H9 (cell line): Measurements from ENCODE around the gene BAAT. TPM values are rescaled to one million over a fixed set of nuclear protein-coding genes. Genes with fewer than 3 reads are reported as not detected.

Experiments used
- DNase-seq: peaks from one replicate; pipeline ENCODE4 v3.0.0-alpha.2; 2017
- H2AFZ ChIP-seq: one replicate; pipeline ENCODE4 v1.6.1; 2013; ENCODE audit warnings: mild to moderate bottlenecking, low read length, control low read depth, moderate library complexity
- H2AK5ac ChIP-seq: 2 replicates; pipeline ENCODE4 v1.6.1; 2013; ENCODE audit warnings: low read length, control low read depth, mixed read lengths; ENCODE audit not compliant: insufficient read length
- H2BK120ac ChIP-seq: one replicate; pipeline ENCODE4 v1.6.1; 2013; ENCODE audit warnings: low read depth, mild to moderate bottlenecking, low read length, control low read depth, inconsistent platforms; ENCODE audit not compliant: poor library complexity, severe bottlenecking
- H2BK12ac ChIP-seq: 2 replicates; pipeline ENCODE4 v1.6.1; 2013; ENCODE audit warnings: low read length, control low read depth, mixed read lengths, low read depth; ENCODE audit not compliant: insufficient read length
- H2BK15ac ChIP-seq: 2 replicates; pipeline ENCODE4 v1.6.1; 2013; ENCODE audit warnings: low read depth, low read length, control low read depth
- H2BK20ac ChIP-seq: one replicate; pipeline ENCODE4 v1.6.1; 2013; ENCODE audit warnings: low read depth, mild to moderate bottlenecking, low read length, control low read depth, inconsistent platforms; ENCODE audit not compliant: poor library complexity, severe bottlenecking
- H2BK5ac ChIP-seq: 2 replicates; pipeline ENCODE4 v1.6.1; 2013; ENCODE audit warnings: low read length, control low read depth, mixed read lengths; ENCODE audit not compliant: insufficient read length
- H3K14ac ChIP-seq: 2 replicates; pipeline ENCODE4 v1.6.1; 2013; ENCODE audit warnings: low read length, control low read depth; ENCODE audit not compliant: insufficient read depth
- H3K18ac ChIP-seq: 2 replicates; pipeline ENCODE4 v1.6.1; 2013; ENCODE audit warnings: low read depth, mild to moderate bottlenecking, mixed read lengths, low read length, control low read depth; ENCODE audit not compliant: insufficient read length
- H3K23ac ChIP-seq: 2 replicates; pipeline ENCODE4 v1.6.1; 2013; ENCODE audit warnings: low read length, control low read depth, mixed read lengths, low read depth; ENCODE audit not compliant: insufficient read length
- H3K23me2 ChIP-seq: 2 replicates; pipeline ENCODE4 v1.6.1; 2013; ENCODE audit warnings: low read depth, mild to moderate bottlenecking, mixed read lengths, low read length, control low read depth; ENCODE audit not compliant: insufficient read length, poor library complexity, severe bottlenecking
- H3K27ac ChIP-seq: 2 replicates; pipeline ENCODE4 v1.5.1; 2013; ENCODE audit warnings: low read length, control low read depth, mixed read lengths, low read depth; ENCODE audit not compliant: insufficient read length
- H3K27me3 ChIP-seq: 2 replicates; pipeline ENCODE4 v1.6.1; 2013; ENCODE audit warnings: low read length, control low read depth, inconsistent platforms; ENCODE audit not compliant: insufficient read depth
- H3K4ac ChIP-seq: 2 replicates; pipeline ENCODE4 v1.6.1; 2013; ENCODE audit warnings: low read depth, mild to moderate bottlenecking, control low read depth, inconsistent platforms, low read length, moderate library complexity
- H3K4me1 ChIP-seq: 2 replicates; pipeline ENCODE4 v1.6.1; 2013; ENCODE audit warnings: low read length, control low read depth, inconsistent platforms; ENCODE audit not compliant: insufficient read depth
- H3K4me2 ChIP-seq: 2 replicates; pipeline ENCODE4 v1.6.1; 2013; ENCODE audit warnings: low read length, control low read depth, mixed read lengths; ENCODE audit not compliant: insufficient read length, insufficient read depth
- H3K56ac ChIP-seq: 2 replicates; pipeline ENCODE4 v1.6.1; 2013; ENCODE audit warnings: low read depth, mild to moderate bottlenecking, mixed read lengths, low read length, control low read depth; ENCODE audit not compliant: insufficient read length
- H3K79me1 ChIP-seq: 2 replicates; pipeline ENCODE4 v1.6.1; 2013; ENCODE audit warnings: low read depth, mild to moderate bottlenecking, moderate library complexity, low read length, control low read depth, inconsistent platforms; ENCODE audit not compliant: insufficient read depth, poor library complexity, severe bottlenecking
- H3K79me2 ChIP-seq: 2 replicates; pipeline ENCODE4 v1.6.1; 2013; ENCODE audit warnings: low read length, control low read depth, inconsistent platforms; ENCODE audit not compliant: insufficient read depth
- H3K9ac ChIP-seq: 2 replicates; pipeline ENCODE4 v1.6.1; 2013; ENCODE audit warnings: low read length, control low read depth, mixed read lengths; ENCODE audit not compliant: insufficient read length; ENCODE audit errors: extremely low read depth
- H3K9me3 ChIP-seq: one replicate; pipeline ENCODE4 v1.6.1; 2013; ENCODE audit warnings: low read depth, low read length, inconsistent platforms; ENCODE audit not compliant: control insufficient read depth
- H3T11ph ChIP-seq: one replicate; pipeline ENCODE4 v1.6.1; 2013; ENCODE audit warnings: mild to moderate bottlenecking, low read length, control low read depth, inconsistent platforms
- H4K20me1 ChIP-seq: one replicate; pipeline ENCODE4 v1.6.1; 2013; ENCODE audit not compliant: control insufficient read depth, insufficient read length, insufficient read depth
- H4K5ac ChIP-seq: 2 replicates; pipeline ENCODE4 v1.6.1; 2013; ENCODE audit warnings: low read depth, mild to moderate bottlenecking, mixed read lengths, low read length, control low read depth; ENCODE audit not compliant: insufficient read length
- H4K8ac ChIP-seq: replicated peaks from 2 replicates; pipeline ENCODE4 v1.6.1; 2013; ENCODE audit warnings: low read length, control low read depth, mixed read lengths, low read depth; ENCODE audit not compliant: insufficient read length
- H4K91ac ChIP-seq: 2 replicates; pipeline ENCODE4 v1.6.1; 2013; ENCODE audit warnings: low read depth, mild to moderate bottlenecking, moderate library complexity, mixed read lengths, low read length, control low read depth; ENCODE audit not compliant: insufficient read length
- H3K27ac Mint-ChIP-seq, 3 experiments: 2 replicates in 2 of 3; 3 replicates in 1 of 3; pipeline ENCODE4 v1.8.0; 2020 to 2021; ENCODE audit warnings: mixed read lengths in 3 of 3, mild to moderate bottlenecking in 1 of 3, moderate library complexity in 1 of 3
- H3K27me3 Mint-ChIP-seq: 2 replicates; pipeline ENCODE4 v1.8.0; 2021; ENCODE audit warnings: low read depth, mild to moderate bottlenecking, moderate library complexity, mixed read lengths
- H3K36me3 Mint-ChIP-seq, 3 experiments: 2 replicates in 2 of 3; 3 replicates in 1 of 3; pipeline ENCODE4 v1.8.0; 2020 to 2021; ENCODE audit warnings: low read depth in 3 of 3, mixed read lengths in 3 of 3; ENCODE audit not compliant: insufficient read depth in 1 of 3
- H3K4me1 Mint-ChIP-seq, 2 experiments: 2 replicates each; pipeline ENCODE4 v1.8.0; 2020; ENCODE audit warnings: mixed read lengths in 2 of 2
- H3K4me3 Mint-ChIP-seq, 2 experiments: 2 replicates in 1 of 2; 3 replicates in 1 of 2; pipeline ENCODE4 v1.8.0; 2020 to 2021; ENCODE audit warnings: mild to moderate bottlenecking in 2 of 2, mixed read lengths in 2 of 2, moderate library complexity in 1 of 2
- H3K9me3 Mint-ChIP-seq, 2 experiments: 2 replicates in 1 of 2; 3 replicates in 1 of 2; pipeline ENCODE4 v1.8.0; 2020; ENCODE audit warnings: mild to moderate bottlenecking in 2 of 2, mixed read lengths in 2 of 2, moderate library complexity in 1 of 2
- CTCF ChIP-seq: fragments of 200-600 bp; sonication (generic); conservative IDR thresholded peaks from 3 replicates; pipeline ENCODE4 v1.8.0; 2021; ENCODE audit warnings: antibody characterized with exemption, mild to moderate bottlenecking
- WGBS: extraction: QIAGEN DNeasy Blood & Tissue Kit; methylation state at CpG from one replicate; pipeline ENCODE4 v1.1.7; 2013; ENCODE audit warnings: missing lambda C conversion rate, low lambda C conversion rate, mixed read lengths; ENCODE audit not compliant: insufficient read length; ENCODE audit errors: extremely low coverage; 5-methylcytosine and 5-hydroxymethylcytosine counted together
- total RNA-seq: library from RNA; stranded (reverse); gene quantifications from 2 replicates; pipeline ENCODE4 v1.2.1, GENCODE V29; 2021

Gene BAAT
- total RNA-seq, 1 experiment from 2014 or later = 0.09 TPM

GRCh38 chr9:101419863-101420262 lies 35.1 kb upstream of the BAAT start:
- no peak overlapping the region for H3K56ac ChIP-seq
- H3K27ac ChIP-seq = no peak overlapping the region
- H3K18ac ChIP-seq = no peak overlapping the region
- no peak overlapping the region for H4K5ac ChIP-seq
- H2AK5ac ChIP-seq = no peak overlapping the region
- H3K27me3 ChIP-seq = no peaks in the 10 kb centered on the region
- no peaks in the 10 kb centered on the region for H4K20me1 ChIP-seq
- H2AFZ ChIP-seq = no peak overlapping the region
- H2BK15ac ChIP-seq = no peak overlapping the region
- H4K91ac ChIP-seq = no peak overlapping the region
- no peaks in the 10 kb centered on the region for H3K79me1 ChIP-seq
- no peak overlapping the region for H3K9ac ChIP-seq
- no peaks in the 10 kb centered on the region for H3K79me2 ChIP-seq
- Mint-ChIP-seq H3K27ac (no peak overlapping the region), H3K4me3 (no peak overlapping the region), H3K36me3 (peaks cover 0 to 2% (median 0%) of the 10 kb centered on the region in 3 experiments; a peak in 1 of 7 replicates), H3K9me3 (no peaks in the 10 kb centered on the region; a peak in 1 of 5 replicates), H3K4me1 (peaks cover 2 to 4% of the 10 kb centered on the region in 2 experiments; a peak in 3 of 4 replicates), H3K27me3 (peaks cover 7% of the 10 kb centered on the region)
- H2BK12ac ChIP-seq = no peak overlapping the region
- no peak overlapping the region for H2BK5ac ChIP-seq
- H3K4me2 ChIP-seq = no peak overlapping the region
- WGBS = no CpG with 5 or more reads among the region's 2 CpGs
- H2BK20ac ChIP-seq = no peak overlapping the region
- no peak overlapping the region for H4K8ac ChIP-seq
- no peaks in the 10 kb centered on the region for H3K9me3 ChIP-seq
- no peak overlapping the region for H3K23ac ChIP-seq
- no peak for TF ChIP-seq CTCF
- H3T11ph ChIP-seq = no peak overlapping the region
- no peaks in the 10 kb centered on the region for H3K4me1 ChIP-seq
- no peak overlapping the region for H3K4ac ChIP-seq
- no peak overlapping the region for H3K14ac ChIP-seq
- H3K23me2 ChIP-seq = no peaks in the 10 kb centered on the region
- DNase-seq = no peak
- H2BK120ac ChIP-seq = no peak overlapping the region
